GM19099 (cell line): ENCODE results near the gene PRDM15.

Source experiments
- POLR2A ChIP-seq: IDR thresholded peaks from 3 replicates; pipeline ENCODE4 v1.6.1; 2011; ENCODE audit warnings: low read depth; ENCODE audit not compliant: insufficient read length; ENCODE audit errors: extremely low read depth

PRDM15 gene

GRCh38 chr21:41795726-41796125, 83.4 kb downstream of the PRDM15 start:
- no peak for TF ChIP-seq POLR2A

- TF ChIP-seq POLR2A = no peak
These were observed 84.5 kb downstream of the PRDM15 start for GRCh38 chr21:41794600-41794999.

- TF ChIP-seq POLR2A = no peak
These were observed 86.4 kb downstream of the PRDM15 start for GRCh38 chr21:41792711-41793110.

- no peak for TF ChIP-seq POLR2A
These were observed 92.6 kb downstream of the PRDM15 start for GRCh38 chr21:41786509-41786987.

- TF ChIP-seq POLR2A = no peak
These were observed 94.6 kb downstream of the PRDM15 start for GRCh38 chr21:41784456-41785102.

GRCh38 chr21:41783476-41784180, 95.5 kb downstream of the PRDM15 start:
- TF ChIP-seq POLR2A = no peak

- TF ChIP-seq POLR2A = no peak
These were observed 98.1 kb downstream of the PRDM15 start for GRCh38 chr21:41781050-41781410.

- TF ChIP-seq POLR2A = no peak
These were observed 98.7 kb downstream of the PRDM15 start for GRCh38 chr21:41780337-41781049.

GRCh38 chr21:41779659-41780058, 99.5 kb downstream of the PRDM15 start:
- TF ChIP-seq POLR2A = no peak

GRCh38 chr21:41778930-41779600, 100.1 kb downstream of the PRDM15 start:
- TF ChIP-seq POLR2A = no peak

- no peak for TF ChIP-seq POLR2A
These were observed 101.0 kb downstream of the PRDM15 start for GRCh38 chr21:41777951-41778815.

GRCh38 chr21:41776778-41777177, 102.4 kb downstream of the PRDM15 start:
- no peak for TF ChIP-seq POLR2A

GRCh38 chr21:41775149-41775472, 104.0 kb downstream of the PRDM15 start:
- no peak for TF ChIP-seq POLR2A

- TF ChIP-seq POLR2A = no peak
These were observed 104.5 kb downstream of the PRDM15 start for GRCh38 chr21:41774467-41775148.
